Activated CD4-positive, alpha-beta T cell treated with anti-CD3 and anti-CD28 coated beads, Interleukin-2, amount 50 U/mL, for 48 hours (primary cell): ENCODE results near the gene SPINK14.

Source experiments
- DNase-seq, 2 experiments: peaks; one replicate each; pipeline ENCODE4 v3.0.0-alpha.2; 2020

SPINK14 gene, protein sequence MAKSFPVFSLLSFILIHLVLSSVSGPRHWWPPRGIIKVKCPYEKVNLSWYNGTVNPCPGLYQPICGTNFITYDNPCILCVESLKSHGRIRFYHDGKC

GRCh38 chr5:148168246-148168645 lies at the start of gene SPINK14:
SPINK14 (plus strand) TSS chr5:148168546; CDS start chr5:148169733, 1,187 bp downstream.
- no peak for DNase-seq

- DNase-seq = no peak
Measured at GRCh38 chr5:148120317-148120716, 48.0 kb upstream of the SPINK14 start.

GRCh38 chr5:148125641-148126040 lies 42.7 kb upstream of the SPINK14 start:
- DNase-seq = no peak

- DNase-seq = no peak
Measured at GRCh38 chr5:148135091-148136048, 33.0 kb upstream of the SPINK14 start.

DNA sequence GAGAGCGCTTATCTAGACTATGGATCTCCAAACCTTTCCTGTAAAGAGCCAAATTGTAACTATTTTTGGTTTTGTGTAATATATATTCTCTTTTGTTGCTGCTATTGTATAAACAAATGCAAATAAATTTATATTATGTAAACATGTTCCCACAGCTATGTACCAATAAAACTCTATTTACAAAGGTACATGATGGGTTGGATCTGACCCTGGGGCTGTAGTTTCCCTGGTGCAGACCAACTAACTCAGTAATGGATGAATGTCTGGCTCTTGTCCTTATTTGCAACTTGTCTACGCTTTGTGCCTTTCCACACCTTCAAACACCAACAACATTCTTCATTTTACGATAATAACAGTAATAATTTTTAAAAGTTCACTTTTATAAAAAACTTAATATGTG lies 27.5 kb upstream of the SPINK14 start:
- no peak for DNase-seq

DNA sequence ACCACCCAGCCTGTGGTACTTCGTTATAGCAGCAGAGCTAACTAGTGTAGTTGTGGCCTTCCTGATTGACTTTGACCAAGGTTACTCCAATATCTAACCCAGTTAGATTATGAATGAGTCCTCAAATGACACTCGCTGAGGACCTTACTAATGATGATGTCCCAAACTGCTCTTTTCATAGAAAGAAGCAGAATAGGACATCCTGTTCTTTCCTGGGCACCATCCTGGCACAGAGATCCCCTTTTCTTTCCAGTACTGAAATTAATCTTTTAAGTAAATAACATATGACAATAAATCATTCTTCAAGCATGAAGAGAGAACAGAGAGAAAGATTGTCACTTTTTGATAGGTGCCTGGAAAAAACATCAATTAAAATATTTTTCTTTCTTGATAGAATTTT lies 26.7 kb upstream of the SPINK14 start:
- no peak for DNase-seq

DNA sequence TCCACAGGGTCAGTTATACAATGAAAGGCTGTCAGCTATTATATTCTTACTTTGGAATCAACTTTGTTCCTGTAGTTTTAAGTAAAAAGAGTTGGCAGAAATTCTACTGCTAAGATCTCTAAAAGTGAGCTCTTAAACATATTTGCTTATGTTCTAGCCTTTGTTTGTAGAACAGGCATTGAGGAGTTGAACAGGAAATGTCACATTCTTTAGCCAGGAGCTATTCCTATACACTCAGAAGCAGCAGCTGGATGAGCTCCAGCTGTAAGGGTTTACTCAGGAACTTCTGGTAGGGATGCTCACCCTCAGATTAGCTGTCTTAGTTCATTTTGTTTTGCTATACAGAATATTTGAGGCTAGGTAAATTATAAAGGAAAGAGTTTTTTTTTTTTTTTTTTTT lies 22.4 kb upstream of the SPINK14 start:
- no peak for DNase-seq

DNA sequence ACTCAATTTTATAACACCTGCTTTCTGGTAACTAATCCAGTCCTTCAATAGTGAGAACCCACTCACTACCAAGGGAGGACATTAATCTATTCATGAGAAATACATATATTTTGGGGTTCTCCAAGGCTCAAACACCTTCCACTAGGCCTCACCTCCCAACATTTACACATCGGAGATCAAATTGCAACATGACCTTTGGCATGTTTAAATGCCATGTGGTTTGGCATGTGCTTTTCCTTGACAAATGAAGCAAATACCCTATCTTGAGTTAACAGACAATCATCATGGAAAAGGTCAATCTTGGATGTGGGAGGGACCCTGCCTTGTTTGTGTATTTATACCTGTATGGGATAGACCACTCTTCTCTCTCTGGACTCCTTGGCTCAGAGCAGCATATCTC lies 21.9 kb upstream of the SPINK14 start:
- DNase-seq = no peak

DNA sequence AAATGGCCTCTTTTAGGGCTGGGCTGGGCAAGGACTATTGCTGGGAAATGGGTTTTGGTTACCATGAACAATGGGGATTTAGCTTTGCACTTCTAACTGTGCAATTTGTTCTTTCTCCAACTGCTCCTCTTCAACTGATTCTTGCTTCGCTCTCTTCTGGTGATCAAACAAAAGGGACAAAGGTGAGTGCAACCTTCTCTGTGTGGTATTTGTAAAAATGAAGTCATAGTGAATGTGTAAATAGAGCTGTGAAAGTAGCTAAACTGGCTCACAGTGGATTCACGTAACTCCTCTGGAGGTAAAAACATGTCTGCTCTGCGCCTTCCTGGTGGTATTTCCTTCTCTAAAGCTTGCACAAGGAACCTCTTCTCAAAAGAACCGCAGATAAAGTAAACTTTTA lies 20.9 kb upstream of the SPINK14 start:
- no peak for DNase-seq

DNA sequence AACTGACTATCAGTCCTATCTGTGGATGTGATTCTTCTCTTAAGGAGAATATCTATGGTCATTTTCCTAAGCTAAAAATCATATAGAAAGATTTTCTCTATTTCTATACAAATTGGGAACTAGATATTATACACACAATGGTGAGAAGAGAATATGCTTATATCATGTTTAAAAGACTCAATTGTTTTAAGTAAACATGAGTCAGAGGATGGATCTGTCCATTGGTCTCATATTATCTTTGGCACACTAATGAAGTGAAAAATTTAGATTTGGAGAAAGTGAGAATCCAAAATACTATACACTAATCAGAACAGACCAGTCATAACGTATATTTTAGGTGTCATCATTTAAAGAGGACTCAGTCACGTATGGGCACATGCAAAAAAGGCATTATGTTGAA lies 16.5 kb upstream of the SPINK14 start:
- no peak for DNase-seq

DNA sequence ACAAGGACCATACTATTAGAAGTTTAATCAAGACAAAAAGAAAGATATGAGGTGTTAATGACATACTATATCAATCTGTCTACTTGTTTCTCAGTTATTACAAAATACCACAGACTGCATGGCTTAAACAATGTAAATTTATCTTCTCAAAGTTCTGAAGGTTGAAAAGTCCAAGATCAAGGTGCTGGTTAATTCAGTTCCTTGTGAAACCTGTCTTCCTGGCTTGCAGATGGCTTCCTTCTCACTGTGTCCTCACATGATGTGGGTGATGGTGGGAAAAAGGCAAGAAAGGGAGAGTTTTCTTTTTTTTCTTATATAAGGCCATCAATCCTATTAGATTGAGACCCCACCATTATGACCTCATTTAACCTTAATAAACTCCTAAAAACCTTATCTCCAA lies 15.6 kb upstream of the SPINK14 start:
- no peak for DNase-seq

DNA sequence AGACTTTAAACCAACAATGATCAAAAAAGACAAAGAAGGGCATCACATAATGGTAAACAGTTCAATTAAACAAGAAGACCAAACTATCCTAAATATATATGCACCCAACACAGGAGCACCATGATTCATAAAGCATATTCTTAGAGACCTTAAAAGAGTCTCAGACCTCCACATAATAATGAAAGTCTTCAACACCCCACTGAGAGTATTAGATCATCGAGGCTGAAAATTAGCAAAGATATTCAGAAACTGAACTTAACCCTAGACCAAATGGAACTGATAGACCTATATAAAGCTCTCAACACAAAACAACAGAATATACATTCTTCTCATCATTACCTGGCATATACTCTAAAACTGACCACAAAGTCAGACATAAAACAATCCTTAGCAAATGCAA lies 11.7 kb upstream of the SPINK14 start:
- DNase-seq = no peak

GRCh38 chr5:148162038-148162437 lies 6.3 kb upstream of the SPINK14 start:
- DNase-seq = no peak

DNA sequence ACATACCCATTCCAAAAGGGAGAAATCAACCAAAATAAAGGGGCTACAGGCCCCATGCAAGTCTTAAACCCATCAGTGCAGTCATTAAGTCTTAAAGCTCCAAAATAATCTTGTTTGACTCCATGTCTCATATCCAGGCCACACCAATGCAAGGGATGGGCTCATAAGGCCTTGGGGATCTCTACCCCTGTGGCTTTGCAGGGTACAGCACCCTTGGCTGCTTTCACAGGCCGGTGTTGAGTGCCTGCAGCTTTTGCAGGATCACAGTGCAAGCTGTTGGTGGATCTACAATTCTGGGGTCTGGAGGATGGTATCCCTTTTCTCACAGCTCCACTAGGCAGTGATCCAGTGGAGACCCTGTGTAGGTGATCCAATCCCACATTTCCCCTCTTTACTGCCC lies 5.0 kb upstream of the SPINK14 start:
- no peak for DNase-seq

- DNase-seq = no peak
Measured at GRCh38 chr5:148166550-148167283, 1.6 kb upstream of the SPINK14 start.

DNA sequence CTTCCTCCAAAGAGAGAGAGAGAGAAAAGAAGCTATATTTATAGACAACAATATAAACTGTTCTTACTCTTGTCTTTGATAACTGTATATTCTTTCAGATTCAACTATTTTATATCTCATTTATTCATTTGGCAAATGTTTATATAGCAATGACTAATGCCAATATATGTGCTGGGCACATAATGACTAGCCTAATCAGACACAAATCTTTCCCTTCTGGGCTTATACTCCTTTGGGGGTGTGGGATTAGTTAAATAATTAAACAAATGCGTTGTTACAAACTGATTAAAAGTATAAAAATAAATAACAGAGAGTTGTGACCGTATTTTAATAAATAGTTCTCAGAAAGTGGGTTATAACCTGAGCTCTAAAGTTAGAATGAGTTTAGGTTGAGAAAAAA lies 4.0 kb downstream of the SPINK14 start:
- DNase-seq = no peak

DNA sequence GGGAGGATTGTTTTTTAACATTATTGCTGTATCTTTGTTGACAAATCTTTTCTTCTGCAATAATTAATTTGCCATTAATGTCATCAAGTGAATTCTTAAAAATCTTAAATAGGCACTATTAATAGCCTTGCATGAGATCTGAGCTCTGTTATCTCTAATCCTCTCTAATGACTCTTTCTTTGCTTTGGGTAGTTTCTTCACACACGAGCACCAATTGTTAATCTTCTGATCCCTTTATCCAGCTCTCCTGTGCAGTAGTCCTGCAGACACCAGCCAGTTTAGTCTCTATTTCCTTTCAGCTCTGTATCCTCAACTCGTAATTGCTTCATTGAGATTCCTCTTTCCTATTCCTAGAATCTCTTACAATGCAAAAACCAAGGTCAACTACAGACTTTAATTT lies 8.1 kb downstream of the SPINK14 start:
- no peak for DNase-seq

- no peak for DNase-seq
Measured at GRCh38 chr5:148177207-148177606, 8.9 kb downstream of the SPINK14 start.

DNA sequence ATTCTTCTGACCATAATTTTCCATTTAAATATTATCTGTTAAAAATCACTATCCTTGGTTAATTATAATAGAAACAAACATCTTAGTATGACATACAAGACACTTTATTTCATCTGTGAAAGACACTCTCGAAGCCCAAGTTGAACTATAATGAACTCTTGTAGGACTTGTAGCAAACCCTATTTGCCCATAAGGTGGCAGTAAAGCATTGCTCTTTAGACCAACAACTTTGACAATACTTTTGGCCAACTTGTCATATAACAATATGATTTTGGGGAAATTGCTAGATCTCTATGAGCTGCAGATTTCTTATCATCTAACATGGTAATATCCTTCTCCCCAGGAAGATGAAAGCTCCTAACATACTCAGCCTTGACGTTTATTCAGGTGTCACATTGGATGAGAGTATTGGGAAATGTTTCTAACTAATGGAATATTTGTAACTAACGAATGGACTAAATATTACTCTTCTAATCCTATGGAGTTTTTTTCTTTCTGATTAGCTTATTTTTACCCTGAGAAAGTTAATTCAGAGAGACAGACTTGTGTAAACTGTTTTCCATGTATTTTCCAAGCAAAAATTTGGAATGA lies 11.0 kb downstream of the SPINK14 start:
- no peak for DNase-seq

DNA sequence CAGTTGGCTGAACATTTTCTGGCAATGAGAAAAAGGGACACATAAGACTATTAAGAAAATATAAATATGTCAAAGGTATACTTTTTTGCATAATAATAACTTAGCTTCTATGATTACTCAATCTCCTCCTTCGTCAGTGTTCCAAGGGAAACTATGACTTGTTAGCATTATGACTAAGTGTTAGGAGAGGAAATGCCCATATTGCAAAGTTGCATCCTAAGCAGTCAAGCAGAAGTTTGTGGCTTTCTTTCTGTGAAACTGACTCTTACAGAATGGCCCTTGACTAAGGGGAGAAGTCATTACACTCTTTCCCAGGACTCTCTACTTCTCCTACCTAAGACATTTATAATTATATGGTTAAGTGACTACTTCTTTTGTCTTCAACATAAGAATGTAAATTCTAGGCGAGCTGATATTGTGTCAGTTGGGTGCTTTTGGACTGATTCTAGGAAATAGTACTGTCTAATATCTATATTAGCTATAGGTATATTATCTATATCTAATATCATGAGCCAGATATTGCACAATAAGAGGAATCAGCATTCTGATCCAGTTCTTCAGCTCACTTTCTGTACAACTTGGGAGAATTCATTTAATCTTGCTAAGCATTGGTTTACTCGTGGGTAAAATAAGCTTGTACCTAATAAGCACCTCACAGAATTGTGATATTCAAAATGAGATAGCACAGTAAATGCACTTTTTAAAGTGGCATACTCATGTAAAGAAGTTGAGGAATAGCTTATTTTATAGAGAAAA lies 18.1 kb downstream of the SPINK14 start:
- no peak for DNase-seq

- no peak for DNase-seq
Measured at GRCh38 chr5:148191010-148191409, 22.7 kb downstream of the SPINK14 start.

DNA sequence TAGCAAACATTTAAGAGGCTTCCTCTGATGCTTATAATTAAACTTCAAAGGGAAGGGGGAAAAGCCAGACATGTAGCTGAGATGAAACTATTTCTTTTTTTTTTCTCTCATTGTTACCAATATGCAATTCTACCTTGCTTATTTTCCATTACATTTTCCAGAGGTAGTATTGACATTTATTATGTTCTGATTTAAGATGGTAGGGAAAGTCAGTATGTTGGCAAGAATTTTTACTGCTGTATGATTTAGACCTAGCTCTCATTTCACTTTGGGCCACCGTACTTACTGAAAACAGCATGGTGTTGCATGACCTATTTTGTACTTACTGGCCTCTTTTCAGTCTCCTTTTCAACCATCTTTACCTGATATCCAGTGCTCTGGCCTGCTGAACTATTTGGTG lies 24.9 kb downstream of the SPINK14 start:
- DNase-seq = no peak

DNA sequence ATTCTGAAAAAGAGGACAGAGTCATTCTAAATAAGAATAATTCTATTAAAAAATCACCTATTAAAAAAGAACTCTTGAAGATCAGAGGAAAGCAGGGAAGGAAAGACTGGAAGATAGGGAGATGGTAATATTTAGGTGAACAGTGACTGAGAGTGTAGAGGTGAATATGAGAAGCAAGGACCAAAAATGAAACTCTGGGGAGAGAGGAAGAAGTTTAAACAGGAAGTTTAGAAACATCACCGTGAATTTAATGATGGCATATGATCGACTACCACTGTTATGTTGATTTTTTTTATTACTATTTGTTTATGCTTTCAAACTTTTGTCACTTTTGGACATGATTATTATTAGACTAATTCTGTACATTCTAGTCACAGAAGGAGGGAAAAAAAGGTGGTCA lies 32.8 kb downstream of the SPINK14 start:
- DNase-seq = no peak
